HEK293 (cell line): ENCODE measurements around the gene COX7A2.

Experiments
- ELK4 ChIP-seq: IDR thresholded peaks from 2 replicates; pipeline ENCODE4 v1.6.1; 2011; ENCODE audit warnings: mild to moderate bottlenecking, low read depth, low read length, borderline replicate concordance
- FEZF1 ChIP-seq: fragments of 450-650 bp; formaldehyde crosslinking; IDR thresholded peaks from 2 replicates; pipeline ENCODE4 v1.5.1; 2016; ENCODE audit warnings: missing biosample characterization, missing genetic modification characterization
- HOXD13 ChIP-seq: sonication (generic); formaldehyde crosslinking; IDR thresholded peaks from 2 replicates; pipeline ENCODE4 v1.8.0; 2022; ENCODE audit warnings: missing genetic modification reagents, borderline replicate concordance
- IKZF3 ChIP-seq: fragments of 450-650 bp; IDR thresholded peaks from 2 replicates; pipeline ENCODE4 v1.5.0; 2018; ENCODE audit warnings: missing biosample characterization, mild to moderate bottlenecking, missing genetic modification characterization, moderate library complexity
- KLF8 ChIP-seq: fragments of 450-650 bp; formaldehyde crosslinking; IDR thresholded peaks from 2 replicates; pipeline ENCODE4 v1.5.1; 2016; ENCODE audit warnings: missing biosample characterization, missing genetic modification characterization
- SP7 ChIP-seq: fragments of 450-650 bp; formaldehyde crosslinking; IDR thresholded peaks from 2 replicates; pipeline ENCODE4 v1.5.1; 2016; ENCODE audit warnings: missing biosample characterization, missing genetic modification characterization
- TRIM28 ChIP-seq: IDR thresholded peaks from 2 replicates; pipeline ENCODE4 v1.6.1; 2011; ENCODE audit warnings: low read length, control low read depth, borderline replicate concordance
- YY1 ChIP-seq: fragments of 450-650 bp; formaldehyde crosslinking; IDR thresholded peaks from 2 replicates; pipeline ENCODE4 v1.5.1; 2018; ENCODE audit warnings: missing biosample characterization, missing genetic modification characterization
- ZBTB21 ChIP-seq: fragments of 450-650 bp; formaldehyde crosslinking; IDR thresholded peaks from 2 replicates; pipeline ENCODE4 v1.5.1; 2017; ENCODE audit warnings: missing biosample characterization, missing genetic modification characterization
- ZFP41 ChIP-seq: fragments of 450-650 bp; formaldehyde crosslinking; IDR thresholded peaks from 2 replicates; pipeline ENCODE4 v1.5.1; 2016; ENCODE audit warnings: missing biosample characterization, missing genetic modification characterization, borderline replicate concordance
- ZNF169 ChIP-seq: fragments of 450-650 bp; formaldehyde crosslinking; IDR thresholded peaks from 2 replicates; pipeline ENCODE4 v1.5.1; 2016; ENCODE audit warnings: missing biosample characterization, missing genetic modification characterization
- ZNF184 ChIP-seq: fragments of 450-650 bp; IDR thresholded peaks from 2 replicates; pipeline ENCODE4 v1.5.1; 2018; ENCODE audit warnings: missing biosample characterization, mild to moderate bottlenecking, missing genetic modification characterization
- ZNF449 ChIP-seq: fragments of 450-650 bp; formaldehyde crosslinking; IDR thresholded peaks from 2 replicates; pipeline ENCODE4 v1.5.1; 2017; ENCODE audit warnings: missing biosample characterization, mild to moderate bottlenecking, missing genetic modification characterization, moderate library complexity
- ZNF513 ChIP-seq: fragments of 450-650 bp; IDR thresholded peaks from 2 replicates; pipeline ENCODE4 v1.5.1; 2018; ENCODE audit warnings: missing biosample characterization, missing genetic modification characterization
- ZNF596 ChIP-seq: fragments of 450-650 bp; IDR thresholded peaks from 2 replicates; pipeline ENCODE4 v1.5.0; 2018; ENCODE audit warnings: missing biosample characterization, mild to moderate bottlenecking, missing genetic modification characterization, moderate library complexity
- ZNF768 ChIP-seq: fragments of 450-650 bp; formaldehyde crosslinking; IDR thresholded peaks from 2 replicates; pipeline ENCODE4 v1.5.1; 2018; ENCODE audit warnings: missing biosample characterization, mild to moderate bottlenecking, missing genetic modification characterization
- ZNF777 ChIP-seq: fragments of 450-650 bp; formaldehyde crosslinking; IDR thresholded peaks from 2 replicates; pipeline ENCODE4 v1.5.1; 2017; ENCODE audit warnings: missing biosample characterization, missing genetic modification characterization, borderline replicate concordance
- ZNF843 ChIP-seq: fragments of 450-650 bp; formaldehyde crosslinking; IDR thresholded peaks from 2 replicates; pipeline ENCODE4 v1.5.1; 2016; ENCODE audit warnings: missing biosample characterization, missing genetic modification characterization
- TF ChIP-seq, protein P1 (sequence below): fragments of 450-650 bp; formaldehyde crosslinking; conservative IDR thresholded peaks from 2 replicates; pipeline ENCODE4 v1.5.1; 2016; ENCODE audit warnings: low read depth, missing biosample characterization, missing genetic modification characterization
- TF ChIP-seq, protein P2 (sequence below): fragments of 450-650 bp; formaldehyde crosslinking; conservative IDR thresholded peaks from 2 replicates; pipeline ENCODE4 v1.5.1; 2016; ENCODE audit warnings: low read depth, missing biosample characterization, missing genetic modification characterization
- TF ChIP-seq, protein P3 (sequence below): fragments of 450-650 bp; formaldehyde crosslinking; IDR thresholded peaks from 2 replicates; pipeline ENCODE4 v1.5.1; 2016; ENCODE audit warnings: missing biosample characterization, missing genetic modification characterization

The COX7A2 gene

DNA sequence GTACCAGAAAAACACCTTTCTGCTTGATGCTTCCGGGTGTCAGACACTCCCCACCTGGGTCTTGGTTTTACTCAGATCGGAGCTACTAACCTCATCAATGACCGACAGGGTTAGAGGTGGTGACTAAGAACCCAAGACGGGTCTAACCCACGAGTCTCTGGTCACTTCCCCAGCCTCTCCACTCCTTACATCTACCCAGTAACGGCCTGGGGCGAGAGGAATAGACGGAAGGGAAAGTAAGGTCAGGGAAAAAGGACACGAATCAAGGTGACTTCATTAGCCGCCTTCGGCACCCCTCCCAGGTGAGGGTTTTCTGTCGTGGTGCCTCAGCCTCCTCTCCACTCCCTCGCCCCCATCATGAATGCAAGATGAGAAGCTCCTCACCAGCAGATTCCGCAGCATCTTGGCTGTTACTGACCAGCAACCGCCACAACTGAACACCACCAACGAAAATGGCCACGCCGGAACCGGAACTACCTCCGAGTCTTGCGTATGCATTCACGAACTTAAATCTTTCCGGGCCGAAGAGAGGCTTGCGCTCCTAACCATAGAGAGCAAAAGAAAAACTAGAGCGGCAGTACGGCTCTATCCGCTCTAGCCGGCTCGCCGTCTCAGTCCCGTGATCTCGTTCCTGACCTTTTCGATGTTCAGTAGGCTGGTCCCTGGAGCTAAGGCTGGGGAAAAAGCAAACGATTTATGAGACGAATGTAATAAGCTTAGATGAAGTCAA is at the start of gene COX7A2 (continued):
- 0 out of 2 replicates have a peak, but pooled peaks have one; percentile 43 for TF ChIP-seq ELK4
- TF ChIP-seq SP7, result peak; percentile 77
- 0 out of 2 replicates have a peak, but pooled peaks have one; percentile 7 for TF ChIP-seq IKZF3 (tag by site-specific recombination)
- peak; percentile 73 for TF ChIP-seq YY1
- peak; percentile 16; the same call in 1 of the 2 replicates for TF ChIP-seq ZNF777 (tag by site-specific recombination)
- TF ChIP-seq ZNF768, result no peak
- peak; percentile 98 for TF ChIP-seq TRIM28
- no peak for TF ChIP-seq ZNF169 (tag by site-specific recombination)
- TF ChIP-seq ZBTB21 (tag by site-specific recombination), result peak; percentile 94
- TF ChIP-seq, protein P1, sequence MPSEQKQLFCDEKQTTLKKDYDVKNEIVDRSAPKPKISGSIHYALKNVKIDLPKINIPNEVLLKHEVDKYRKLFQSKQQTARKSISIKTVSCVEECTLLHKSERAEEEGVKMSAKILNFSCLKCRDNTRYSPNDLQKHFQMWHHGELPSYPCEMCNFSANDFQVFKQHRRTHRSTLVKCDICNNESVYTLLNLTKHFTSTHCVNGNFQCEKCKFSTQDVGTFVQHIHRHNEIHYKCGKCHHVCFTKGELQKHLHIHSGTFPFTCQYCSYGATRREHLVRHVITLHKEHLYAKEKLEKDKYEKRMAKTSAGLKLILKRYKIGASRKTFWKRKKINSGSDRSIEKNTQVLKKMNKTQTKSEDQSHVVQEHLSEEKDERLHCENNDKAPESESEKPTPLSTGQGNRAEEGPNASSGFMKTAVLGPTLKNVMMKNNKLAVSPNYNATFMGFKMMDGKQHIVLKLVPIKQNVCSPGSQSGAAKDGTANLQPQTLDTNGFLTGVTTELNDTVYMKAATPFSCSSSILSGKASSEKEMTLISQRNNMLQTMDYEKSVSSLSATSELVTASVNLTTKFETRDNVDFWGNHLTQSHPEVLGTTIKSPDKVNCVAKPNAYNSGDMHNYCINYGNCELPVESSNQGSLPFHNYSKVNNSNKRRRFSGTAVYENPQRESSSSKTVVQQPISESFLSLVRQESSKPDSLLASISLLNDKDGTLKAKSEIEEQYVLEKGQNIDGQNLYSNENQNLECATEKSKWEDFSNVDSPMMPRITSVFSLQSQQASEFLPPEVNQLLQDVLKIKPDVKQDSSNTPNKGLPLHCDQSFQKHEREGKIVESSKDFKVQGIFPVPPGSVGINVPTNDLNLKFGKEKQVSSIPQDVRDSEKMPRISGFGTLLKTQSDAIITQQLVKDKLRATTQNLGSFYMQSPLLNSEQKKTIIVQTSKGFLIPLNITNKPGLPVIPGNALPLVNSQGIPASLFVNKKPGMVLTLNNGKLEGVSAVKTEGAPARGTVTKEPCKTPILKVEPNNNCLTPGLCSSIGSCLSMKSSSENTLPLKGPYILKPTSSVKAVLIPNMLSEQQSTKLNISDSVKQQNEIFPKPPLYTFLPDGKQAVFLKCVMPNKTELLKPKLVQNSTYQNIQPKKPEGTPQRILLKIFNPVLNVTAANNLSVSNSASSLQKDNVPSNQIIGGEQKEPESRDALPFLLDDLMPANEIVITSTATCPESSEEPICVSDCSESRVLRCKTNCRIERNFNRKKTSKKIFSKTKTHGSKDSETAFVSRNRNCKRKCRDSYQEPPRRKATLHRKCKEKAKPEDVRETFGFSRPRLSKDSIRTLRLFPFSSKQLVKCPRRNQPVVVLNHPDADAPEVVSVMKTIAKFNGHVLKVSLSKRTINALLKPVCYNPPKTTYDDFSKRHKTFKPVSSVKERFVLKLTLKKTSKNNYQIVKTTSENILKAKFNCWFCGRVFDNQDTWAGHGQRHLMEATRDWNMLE (tag by site-specific recombination), result peak; percentile 100
- 0 out of 2 replicates have a peak, but pooled peaks have one; percentile 42 for TF ChIP-seq HOXD13 (CRISPR knock-in tag)
- 0 out of 2 replicates have a peak, but pooled peaks have one; percentile 26 for TF ChIP-seq ZNF184
- TF ChIP-seq FEZF1 (tag by site-specific recombination), result peak; percentile 49
- TF ChIP-seq ZNF843 (tag by site-specific recombination), result peak; percentile 50
- TF ChIP-seq ZFP41 (tag by site-specific recombination), result no peak
- peak; percentile 59 for TF ChIP-seq KLF8 (tag by site-specific recombination)
- 0 out of 2 replicates have a peak, but pooled peaks have one; percentile 18 for TF ChIP-seq ZNF513 (tag by site-specific recombination)
- TF ChIP-seq, protein P2, sequence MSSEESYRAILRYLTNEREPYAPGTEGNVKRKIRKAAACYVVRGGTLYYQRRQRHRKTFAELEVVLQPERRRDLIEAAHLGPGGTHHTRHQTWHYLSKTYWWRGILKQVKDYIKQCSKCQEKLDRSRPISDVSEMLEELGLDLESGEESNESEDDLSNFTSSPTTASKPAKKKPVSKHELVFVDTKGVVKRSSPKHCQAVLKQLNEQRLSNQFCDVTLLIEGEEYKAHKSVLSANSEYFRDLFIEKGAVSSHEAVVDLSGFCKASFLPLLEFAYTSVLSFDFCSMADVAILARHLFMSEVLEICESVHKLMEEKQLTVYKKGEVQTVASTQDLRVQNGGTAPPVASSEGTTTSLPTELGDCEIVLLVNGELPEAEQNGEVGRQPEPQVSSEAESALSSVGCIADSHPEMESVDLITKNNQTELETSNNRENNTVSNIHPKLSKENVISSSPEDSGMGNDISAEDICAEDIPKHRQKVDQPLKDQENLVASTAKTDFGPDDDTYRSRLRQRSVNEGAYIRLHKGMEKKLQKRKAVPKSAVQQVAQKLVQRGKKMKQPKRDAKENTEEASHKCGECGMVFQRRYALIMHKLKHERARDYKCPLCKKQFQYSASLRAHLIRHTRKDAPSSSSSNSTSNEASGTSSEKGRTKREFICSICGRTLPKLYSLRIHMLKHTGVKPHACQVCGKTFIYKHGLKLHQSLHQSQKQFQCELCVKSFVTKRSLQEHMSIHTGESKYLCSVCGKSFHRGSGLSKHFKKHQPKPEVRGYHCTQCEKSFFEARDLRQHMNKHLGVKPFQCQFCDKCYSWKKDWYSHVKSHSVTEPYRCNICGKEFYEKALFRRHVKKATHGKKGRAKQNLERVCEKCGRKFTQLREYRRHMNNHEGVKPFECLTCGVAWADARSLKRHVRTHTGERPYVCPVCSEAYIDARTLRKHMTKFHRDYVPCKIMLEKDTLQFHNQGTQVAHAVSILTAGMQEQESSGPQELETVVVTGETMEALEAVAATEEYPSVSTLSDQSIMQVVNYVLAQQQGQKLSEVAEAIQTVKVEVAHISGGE (tag by site-specific recombination), result peak; percentile 97
- TF ChIP-seq, protein P3, sequence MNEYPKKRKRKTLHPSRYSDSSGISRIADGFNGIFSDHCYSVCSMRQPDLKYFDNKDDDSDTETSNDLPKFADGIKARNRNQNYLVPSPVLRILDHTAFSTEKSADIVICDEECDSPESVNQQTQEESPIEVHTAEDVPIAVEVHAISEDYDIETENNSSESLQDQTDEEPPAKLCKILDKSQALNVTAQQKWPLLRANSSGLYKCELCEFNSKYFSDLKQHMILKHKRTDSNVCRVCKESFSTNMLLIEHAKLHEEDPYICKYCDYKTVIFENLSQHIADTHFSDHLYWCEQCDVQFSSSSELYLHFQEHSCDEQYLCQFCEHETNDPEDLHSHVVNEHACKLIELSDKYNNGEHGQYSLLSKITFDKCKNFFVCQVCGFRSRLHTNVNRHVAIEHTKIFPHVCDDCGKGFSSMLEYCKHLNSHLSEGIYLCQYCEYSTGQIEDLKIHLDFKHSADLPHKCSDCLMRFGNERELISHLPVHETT (tag by site-specific recombination), result peak; percentile 66; the same call in 1 of the 2 replicates
- peak; percentile 23; the same call in 1 of the 2 replicates for TF ChIP-seq ZNF449 (tag by site-specific recombination)
- TF ChIP-seq ZNF596 (tag by site-specific recombination), result no peak
